Measurements from ENCODE around the gene ZNF680. TPM values are rescaled to one million over a fixed set of nuclear protein-coding genes. Genes with fewer than 3 reads are reported as not detected.

Gene ZNF680
- total RNA-seq, 1 donor from 2014 or later, result 16.3 TPM

- Mint-ChIP-seq H3K36me3 (ENCODE audit: unreplicated experiment) (peaks cover 55% of the 10 kb centered on the region), H3K27me3 (ENCODE audit: unreplicated experiment) (peaks cover 1% of the 10 kb centered on the region), H3K4me3 (ENCODE audit: unreplicated experiment) (no peak overlapping the region), H3K9me3 (ENCODE audit: unreplicated experiment) (peaks cover 8% of the 10 kb centered on the region), H3K4me1 (ENCODE audit: low read depth, unreplicated experiment) (no peaks in the 10 kb centered on the region), H3K27ac (ENCODE audit: unreplicated experiment) (no peak overlapping the region)
- no peak for TF ChIP-seq CTCF (IDR thresholded peaks at IDR 0.05; ENCODE audit: partially characterized antibody, unreplicated experiment)
- DNase-seq, result no peak
Measured at GRCh38 chr7:64533756-64534155, 29.1 kb downstream of the ZNF680 start.

- Mint-ChIP-seq H3K9me3 (ENCODE audit: unreplicated experiment) (peaks cover 10% of the 10 kb centered on the region), H3K4me1 (ENCODE audit: low read depth, unreplicated experiment) (no peaks in the 10 kb centered on the region), H3K27ac (ENCODE audit: unreplicated experiment) (no peak overlapping the region), H3K36me3 (ENCODE audit: unreplicated experiment) (peaks cover 52% of the 10 kb centered on the region), H3K4me3 (ENCODE audit: unreplicated experiment) (no peak overlapping the region), H3K27me3 (ENCODE audit: unreplicated experiment) (no peaks in the 10 kb centered on the region)
- TF ChIP-seq CTCF (IDR thresholded peaks at IDR 0.05; ENCODE audit: partially characterized antibody, unreplicated experiment), result no peak
- no peak for DNase-seq
Measured at GRCh38 chr7:64528770-64529169, 34.1 kb downstream of the ZNF680 start.

GRCh38 chr7:64521409-64521984, 41.4 kb downstream of the ZNF680 start:
- DNase-seq, result no peak
- Mint-ChIP-seq H3K27ac (ENCODE audit: unreplicated experiment) (no peak overlapping the region), H3K27me3 (ENCODE audit: unreplicated experiment) (no peaks in the 10 kb centered on the region), H3K4me1 (ENCODE audit: low read depth, unreplicated experiment) (no peaks in the 10 kb centered on the region), H3K9me3 (ENCODE audit: unreplicated experiment) (peaks cover 28% of the 10 kb centered on the region), H3K36me3 (ENCODE audit: unreplicated experiment) (peaks cover 64% of the 10 kb centered on the region), H3K4me3 (ENCODE audit: unreplicated experiment) (no peak overlapping the region)
- no peak for TF ChIP-seq CTCF (IDR thresholded peaks at IDR 0.05; ENCODE audit: partially characterized antibody, unreplicated experiment)

GRCh38 chr7:64516451-64516850, 46.4 kb downstream of the ZNF680 start:
- Mint-ChIP-seq H3K4me1 (ENCODE audit: low read depth, unreplicated experiment) (no peaks in the 10 kb centered on the region), H3K9me3 (ENCODE audit: unreplicated experiment) (peaks cover 28% of the 10 kb centered on the region), H3K27me3 (ENCODE audit: unreplicated experiment) (no peaks in the 10 kb centered on the region), H3K36me3 (ENCODE audit: unreplicated experiment) (peaks cover 45% of the 10 kb centered on the region), H3K4me3 (ENCODE audit: unreplicated experiment) (no peak overlapping the region), H3K27ac (ENCODE audit: unreplicated experiment) (no peak overlapping the region)
- TF ChIP-seq CTCF (IDR thresholded peaks at IDR 0.05; ENCODE audit: partially characterized antibody, unreplicated experiment), result no peak
- DNase-seq, result no peak

- H3K4me3 Mint-ChIP-seq (ENCODE audit: unreplicated experiment), result no peak overlapping the region
- H3K4me1 Mint-ChIP-seq (ENCODE audit: low read depth, unreplicated experiment), result no peaks in the 10 kb centered on the region
- H3K36me3 Mint-ChIP-seq (ENCODE audit: unreplicated experiment), result peaks cover 39% of the 10 kb centered on the region
- TF ChIP-seq CTCF (IDR thresholded peaks at IDR 0.05; ENCODE audit: partially characterized antibody, unreplicated experiment), result no peak
- DNase-seq, result no peak
- H3K9me3 Mint-ChIP-seq (ENCODE audit: unreplicated experiment), result peaks cover 24% of the 10 kb centered on the region
- H3K27me3 Mint-ChIP-seq (ENCODE audit: unreplicated experiment), result no peaks in the 10 kb centered on the region
- no peak overlapping the region for H3K27ac Mint-ChIP-seq (ENCODE audit: unreplicated experiment)
Measured at GRCh38 chr7:64515781-64516180, 47.1 kb downstream of the ZNF680 start.

All from glutamatergic neuron (in vitro differentiated cells).